Neuronal stem cell (in vitro differentiated cells): ENCODE measurements around the gene DLX4.

Experiments used
- DNase-seq: peaks from one replicate; pipeline ENCODE4 v3.0.0-alpha.2; 2013; ENCODE audit warnings: low spot score
- H2AFZ ChIP-seq: one replicate; pipeline ENCODE4 v1.6.1; 2013; ENCODE audit warnings: mild to moderate bottlenecking, low read length, inconsistent platforms
- H2AK5ac ChIP-seq: 2 replicates; pipeline ENCODE4 v1.6.1; 2013; ENCODE audit warnings: low read depth, mild to moderate bottlenecking, inconsistent platforms, low read length, moderate library complexity, mixed read lengths
- H2BK120ac ChIP-seq: 2 replicates; pipeline ENCODE4 v1.6.1; 2013; ENCODE audit warnings: low read depth, mild to moderate bottlenecking, inconsistent platforms, low read length, moderate library complexity, mixed read lengths
- H2BK12ac ChIP-seq: one replicate; pipeline ENCODE4 v1.6.1; 2013; ENCODE audit warnings: low read length, inconsistent platforms
- H2BK15ac ChIP-seq: 2 replicates; pipeline ENCODE4 v1.6.1; 2013; ENCODE audit warnings: mild to moderate bottlenecking, low read length, inconsistent platforms, mixed read lengths
- H2BK5ac ChIP-seq: one replicate; pipeline ENCODE4 v1.6.1; 2013; ENCODE audit warnings: inconsistent platforms, mild to moderate bottlenecking, low read length, moderate library complexity
- H3K14ac ChIP-seq: one replicate; pipeline ENCODE4 v1.6.1; 2013; ENCODE audit warnings: low read length, inconsistent platforms
- H3K18ac ChIP-seq: 2 replicates; pipeline ENCODE4 v1.6.1; 2013; ENCODE audit warnings: low read length, inconsistent platforms
- H3K23ac ChIP-seq: 2 replicates; pipeline ENCODE4 v1.6.1; 2013; ENCODE audit warnings: low read depth, mild to moderate bottlenecking, mixed read lengths, low read length, inconsistent platforms; ENCODE audit not compliant: poor library complexity
- H3K27ac ChIP-seq: replicated peaks from 3 replicates; pipeline ENCODE4 v1.5.1; 2013; ENCODE audit warnings: low read length, inconsistent platforms
- H3K27me3 ChIP-seq, 3 experiments: 2 replicates each; pipeline ENCODE4 v1.6.1; 2013; ENCODE audit warnings: low read length in 3 of 3, mild to moderate bottlenecking in 2 of 3, inconsistent platforms in 1 of 3, low read depth in 1 of 3, mixed read lengths in 1 of 3, moderate library complexity in 1 of 3; ENCODE audit not compliant: control insufficient read depth in 3 of 3, insufficient read depth in 3 of 3
- H3K36me3 ChIP-seq, 2 donors: replicated peaks in 1 of 2; 2 replicates each; pipeline ENCODE4 v1.6.1; 2013; ENCODE audit warnings: low read length in 2 of 2; ENCODE audit not compliant: control insufficient read depth in 2 of 2, insufficient read depth in 2 of 2
- H3K4ac ChIP-seq: 2 replicates; pipeline ENCODE4 v1.6.1; 2013; ENCODE audit warnings: inconsistent platforms, mild to moderate bottlenecking, low read length, moderate library complexity
- H3K4me1 ChIP-seq, 2 donors: 1 replicate in 1 of 2; 2 replicates in 1 of 2; pipeline ENCODE4 v1.6.1; 2013; ENCODE audit warnings: low read length in 2 of 2, low read depth in 1 of 2; ENCODE audit not compliant: control insufficient read depth in 2 of 2, insufficient read depth in 1 of 2
- H3K4me2 ChIP-seq: one replicate; pipeline ENCODE4 v1.6.1; 2013; ENCODE audit warnings: mild to moderate bottlenecking, low read length, inconsistent platforms; ENCODE audit not compliant: insufficient read depth, poor library complexity, severe bottlenecking
- H3K4me3 ChIP-seq, 2 donors: 2 replicates each; pipeline ENCODE4 v1.5.1; 2013; ENCODE audit warnings: low read length in 2 of 2, mild to moderate bottlenecking in 2 of 2, inconsistent platforms in 1 of 2, moderate library complexity in 1 of 2
- H3K79me1 ChIP-seq: one replicate; pipeline ENCODE4 v1.6.1; 2013; ENCODE audit warnings: low read depth, mild to moderate bottlenecking, inconsistent platforms, low read length, moderate library complexity
- H3K9ac ChIP-seq: one replicate; pipeline ENCODE4 v1.6.1; 2013; ENCODE audit warnings: mild to moderate bottlenecking, low read depth, low read length, inconsistent platforms; ENCODE audit not compliant: poor library complexity
- H3K9me3 ChIP-seq, 2 donors: replicated peaks in 1 of 2; 2 replicates each; pipeline versions ENCODE3 to v1.6.1; 2013; ENCODE audit warnings: low read length in 2 of 2, mild to moderate bottlenecking in 2 of 2, inconsistent platforms in 1 of 2, low read depth in 1 of 2, mixed read lengths in 1 of 2, moderate library complexity in 1 of 2; ENCODE audit not compliant: control insufficient read depth in 2 of 2, insufficient read depth in 1 of 2
- H4K8ac ChIP-seq: one replicate; pipeline ENCODE4 v1.6.1; 2013; ENCODE audit warnings: low read depth, mild to moderate bottlenecking, inconsistent platforms, low read length, moderate library complexity
- H4K91ac ChIP-seq: one replicate; pipeline ENCODE4 v1.6.1; 2013; ENCODE audit warnings: low read length, low read depth, mild to moderate bottlenecking, inconsistent platforms; ENCODE audit not compliant: poor library complexity
- WGBS, 2 donors: extraction: QIAGEN DNeasy Blood & Tissue Kit; methylation state at CpG; one replicate each; pipeline ENCODE4 v1.1.7; 2013; ENCODE audit warnings: missing lambda C conversion rate in 2 of 2, mixed read lengths in 1 of 2; ENCODE audit not compliant: insufficient read length in 2 of 2, insufficient replicate concordance in 1 of 2; ENCODE audit errors: extremely low coverage in 2 of 2; 5-methylcytosine and 5-hydroxymethylcytosine counted together

DLX4 gene

DNA sequence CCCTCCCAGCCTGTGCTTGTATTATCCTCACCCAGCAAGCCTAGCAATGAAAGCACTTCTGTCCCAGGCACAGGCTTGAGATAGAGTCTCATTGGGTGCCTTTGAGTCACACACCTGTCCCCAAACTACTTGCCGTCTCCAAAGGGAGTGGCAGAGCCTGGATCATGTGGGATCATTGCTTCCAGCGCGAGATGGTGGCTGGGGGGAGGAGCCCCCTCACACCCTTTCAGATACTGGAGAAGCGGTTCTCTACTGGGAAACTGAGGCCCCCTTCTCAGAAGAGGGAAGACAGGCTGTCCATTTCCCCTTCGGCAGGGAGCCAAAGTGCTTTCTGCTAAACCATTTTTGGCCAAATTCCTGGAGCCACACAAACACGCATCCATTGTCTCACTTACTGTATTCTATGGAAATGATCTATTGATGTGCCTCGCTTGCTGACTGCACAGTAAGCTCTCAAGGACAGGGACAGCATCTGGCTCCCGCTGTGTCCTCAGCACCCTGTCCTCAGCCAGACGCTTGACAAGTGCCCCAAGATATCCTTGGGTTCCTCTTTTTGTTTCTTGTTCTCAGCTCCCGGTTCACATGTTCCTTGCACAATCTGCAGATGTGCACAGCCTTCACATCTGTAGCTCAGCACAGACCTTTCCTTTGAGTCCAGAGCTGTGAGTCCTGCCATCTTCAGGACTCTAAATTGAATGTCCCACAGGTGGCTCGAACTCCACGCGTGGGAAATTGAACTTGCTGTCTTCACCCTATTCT is 52.0 kb downstream of the DLX4 start:
- Histone ChIP-seq H4K8ac (no peak overlapping the region), H3K27me3 (no peaks in the 10 kb centered on the region), H3K18ac (no peak overlapping the region), H2AFZ (no peak overlapping the region), H2BK120ac (no peak overlapping the region), H3K4me2 (no peak overlapping the region), H3K4me3 (no peak overlapping the region), H3K9ac (no peak overlapping the region), H4K91ac (no peak overlapping the region), H3K79me1 (no peaks in the 10 kb centered on the region), H3K14ac (no peak overlapping the region), H3K23ac (no peak overlapping the region), H3K9me3 (peaks cover 0 to 10% of the 10 kb centered on the region in 2 donors), H2BK5ac (no peak overlapping the region), H2BK15ac (no peak overlapping the region), H3K4ac (no peak overlapping the region), H2BK12ac (no peak overlapping the region), H2AK5ac (no peak overlapping the region), H3K36me3 (peaks cover 0 to 3% of the 10 kb centered on the region in 2 donors), H3K27ac (no peak overlapping the region), H3K4me1 (peaks cover 4 to 5% of the 10 kb centered on the region in 2 donors)
- no peak for DNase-seq
- WGBS, 2 donors = no CpG with 5 or more reads among the region's 13 CpGs

- WGBS, 2 donors = no CpG with 5 or more reads among the region's 6 CpGs
- H2BK120ac ChIP-seq = no peak overlapping the region
- H2AFZ ChIP-seq = peak overlapping the region; percentile 85
- H3K18ac ChIP-seq = no peak overlapping the region
- H2AK5ac ChIP-seq = no peak overlapping the region
- no peak overlapping the region for H3K9ac ChIP-seq
- no peak overlapping the region for H2BK12ac ChIP-seq
- H3K36me3 ChIP-seq = peaks cover 0 to 3% of the 10 kb centered on the region in 2 donors
- H3K14ac ChIP-seq = no peak overlapping the region
- no peak overlapping the region for H3K23ac ChIP-seq
- no peak overlapping the region for H3K4ac ChIP-seq
- H3K27ac ChIP-seq = no peak overlapping the region
- H4K91ac ChIP-seq = no peak overlapping the region
- H2BK5ac ChIP-seq = no peak overlapping the region
- H4K8ac ChIP-seq = no peak overlapping the region
- no peak overlapping the region for H3K4me3 ChIP-seq
- H3K4me1 ChIP-seq = peaks cover 5 to 6% of the 10 kb centered on the region in 2 donors
- DNase-seq = no peak
- H3K9me3 ChIP-seq = peaks cover 0 to 10% of the 10 kb centered on the region in 2 donors
- no peak overlapping the region for H2BK15ac ChIP-seq
- no peaks in the 10 kb centered on the region for H3K27me3 ChIP-seq
- H3K79me1 ChIP-seq = no peaks in the 10 kb centered on the region
- no peak overlapping the region for H3K4me2 ChIP-seq
These were observed 52.8 kb downstream of the DLX4 start for GRCh38 chr17:50021681-50022370.

GRCh38 chr17:50022463-50023130 is 53.6 kb downstream of the DLX4 start:
- Histone ChIP-seq H2BK5ac (no peak overlapping the region), H3K4me1 (peaks cover 6 to 11% of the 10 kb centered on the region in 2 donors), H2BK12ac (no peak overlapping the region), H3K27ac (no peak overlapping the region), H3K9me3 (peaks cover 0 to 10% of the 10 kb centered on the region in 2 donors), H3K14ac (no peak overlapping the region), H3K4me3 (no peak overlapping the region), H3K79me1 (no peaks in the 10 kb centered on the region), H4K91ac (no peak overlapping the region), H4K8ac (no peak overlapping the region), H3K27me3 (no peaks in the 10 kb centered on the region), H3K4me2 (no peak overlapping the region), H3K9ac (no peak overlapping the region), H2AFZ (peak overlapping the region; percentile 85), H3K36me3 (peaks cover 0 to 3% of the 10 kb centered on the region in 2 donors), H2BK15ac (no peak overlapping the region), H2AK5ac (no peak overlapping the region), H3K4ac (no peak overlapping the region), H3K18ac (no peak overlapping the region), H2BK120ac (no peak overlapping the region), H3K23ac (no peak overlapping the region)
- WGBS, 2 donors = no CpG with 5 or more reads among the region's 6 CpGs
- no peak for DNase-seq

- peaks cover 0 to 3% of the 10 kb centered on the region in 2 donors for H3K36me3 ChIP-seq
- no peak overlapping the region for H3K14ac ChIP-seq
- no peak overlapping the region for H3K9ac ChIP-seq
- H2AK5ac ChIP-seq = no peak overlapping the region
- no peaks in the 10 kb centered on the region for H3K79me1 ChIP-seq
- no peak overlapping the region for H2AFZ ChIP-seq
- no peak overlapping the region for H2BK15ac ChIP-seq
- no peak overlapping the region for H3K4me2 ChIP-seq
- no peak overlapping the region for H2BK120ac ChIP-seq
- H3K23ac ChIP-seq = no peak overlapping the region
- no peak overlapping the region for H3K18ac ChIP-seq
- H3K27me3 ChIP-seq = no peaks in the 10 kb centered on the region
- H3K27ac ChIP-seq = no peak overlapping the region
- no peak overlapping the region for H4K8ac ChIP-seq
- H4K91ac ChIP-seq = no peak overlapping the region
- no peak overlapping the region for H3K4ac ChIP-seq
- WGBS, 2 donors = no CpG with 5 or more reads among the region's 8 CpGs
- DNase-seq = no peak
- H2BK5ac ChIP-seq = no peak overlapping the region
- peaks cover 0 to 10% of the 10 kb centered on the region in 2 donors for H3K9me3 ChIP-seq
- peaks cover 9 to 19% of the 10 kb centered on the region in 2 donors for H3K4me1 ChIP-seq
- H2BK12ac ChIP-seq = no peak overlapping the region
- no peak overlapping the region for H3K4me3 ChIP-seq
These were observed 54.5 kb downstream of the DLX4 start for GRCh38 chr17:50023520-50023919.
